H1 (cell line): ENCODE results near the gene TAF1L. TPM values are rescaled to one million over a fixed set of nuclear protein-coding genes. Genes with fewer than 3 reads are reported as not detected.

Source experiments
- CTCF ChIA-PET: fragments of 300-600 bp; sonication (Branson Sonifier 250); formaldehyde crosslinking; loops from one replicate; lab custom pipeline; 2021; ENCODE audit not compliant: partially characterized antibody; lab: Charles Lee
- POLR2A ChIA-PET: fragments of 300-600 bp; sonication (Branson Sonifier 250); formaldehyde crosslinking; loops from one replicate; lab custom pipeline; 2021; ENCODE audit warnings: inconsistent platforms; ENCODE audit not compliant: partially characterized antibody; lab: Charles Lee
- DNase-seq, 2 experiments: peaks; one replicate each; pipeline versions ENCODE4 v3.0.0 to v3.0.0-alpha.2; 2010 to 2022; ENCODE audit warnings: low spot score in 2 of 2, low read depth in 1 of 2, mixed read lengths in 1 of 2
- FAIRE-seq: peaks from 2 replicates; lab custom pipeline; 2011; peaks lifted over from hg19 to GRCh38; lab: Jason Lieb, UNC
- H2AFZ ChIP-seq: 2 replicates; pipeline ENCODE4 v1.8.1; 2012; ENCODE audit warnings: low read length, inconsistent platforms
- H2AK5ac ChIP-seq: 2 replicates; pipeline ENCODE4 v1.6.1; 2013; ENCODE audit warnings: low read depth, low read length
- H2BK120ac ChIP-seq: replicated peaks from 2 replicates; pipeline ENCODE3; 2013; ENCODE audit warnings: low read depth, low read length, inconsistent platforms
- H2BK12ac ChIP-seq: 2 replicates; pipeline ENCODE4 v1.6.1; 2013; ENCODE audit warnings: low read depth, low read length
- H2BK15ac ChIP-seq: 2 replicates; pipeline ENCODE4 v1.6.1; 2013; ENCODE audit warnings: low read length
- H2BK20ac ChIP-seq: 2 replicates; pipeline ENCODE4 v1.6.1; 2013; ENCODE audit warnings: low read length
- H2BK5ac ChIP-seq: 2 replicates; pipeline ENCODE4 v1.6.1; 2013; ENCODE audit warnings: low read depth, low read length
- H3K14ac ChIP-seq: 2 replicates; pipeline ENCODE4 v1.6.1; 2013; ENCODE audit warnings: inconsistent platforms; ENCODE audit not compliant: insufficient read length
- H3K18ac ChIP-seq: 2 replicates; pipeline ENCODE4 v1.6.1; 2013; ENCODE audit warnings: low read length; ENCODE audit errors: extremely low read depth
- H3K23ac ChIP-seq: 2 replicates; pipeline ENCODE4 v1.6.1; 2013; ENCODE audit warnings: inconsistent platforms; ENCODE audit not compliant: insufficient read length
- H3K23me2 ChIP-seq: 2 replicates; pipeline ENCODE4 v1.6.1; 2013; ENCODE audit warnings: low read depth, low read length
- H3K27ac ChIP-seq: 2 replicates; pipeline ENCODE4 v1.6.1; 2011; ENCODE audit warnings: low read depth, low read length, inconsistent platforms
- H3K27me3 ChIP-seq, 4 experiments: replicated peaks in 1 of 4; 1 replicate in 1 of 4; 2 replicates in 3 of 4; pipeline versions ENCODE4 v1.6.1 to v1.8.1; 2011 to 2013; ENCODE audit warnings: low read length in 3 of 4, mild to moderate bottlenecking in 3 of 4, inconsistent platforms in 2 of 4, mixed read lengths in 2 of 4, moderate library complexity in 1 of 4; ENCODE audit not compliant: control insufficient read depth in 3 of 4, insufficient read depth in 3 of 4; ENCODE audit errors: extremely low read depth in 1 of 4
- H3K36me3 ChIP-seq, 4 experiments: 2 replicates each; pipeline versions ENCODE4 v1.6.1 to v1.8.1; 2011 to 2013; ENCODE audit warnings: mild to moderate bottlenecking in 4 of 4, low read length in 3 of 4, moderate library complexity in 2 of 4, control low read depth in 1 of 4, inconsistent platforms in 1 of 4; ENCODE audit not compliant: insufficient read depth in 4 of 4, control insufficient read depth in 2 of 4
- H3K4ac ChIP-seq: replicated peaks from 2 replicates; pipeline ENCODE3; 2013; ENCODE audit warnings: low read length, low read depth, mixed read lengths, inconsistent platforms; ENCODE audit not compliant: insufficient read length
- H3K4me1 ChIP-seq, 4 experiments: replicated peaks in 1 of 4; 1 replicate in 1 of 4; 2 replicates in 3 of 4; pipeline versions ENCODE4 v1.6.1 to v1.8.1; 2011 to 2013; ENCODE audit warnings: low read length in 3 of 4, inconsistent platforms in 2 of 4, mixed read lengths in 1 of 4; ENCODE audit not compliant: insufficient read depth in 4 of 4, control insufficient read depth in 3 of 4
- H3K4me2 ChIP-seq, 2 experiments: 2 replicates each; pipeline versions ENCODE4 v1.6.1 to v1.8.1; 2011 to 2013; ENCODE audit warnings: low read depth in 2 of 2, low read length in 2 of 2, control low read depth in 1 of 2, inconsistent platforms in 1 of 2, mild to moderate bottlenecking in 1 of 2; ENCODE audit not compliant: insufficient read depth in 1 of 2
- H3K4me3 ChIP-seq, 4 experiments: fragments of 200-600, 300-600 bp in 1 of 4; sonication (generic), shearing (Covaris generic), sonication (Bioruptor Twin) in 1 of 4; 2 replicates each; pipeline versions ENCODE4 v1.5.1 to v1.8.1; 2011 to 2016; ENCODE audit warnings: low read length in 4 of 4, low read depth in 3 of 4, control low read depth in 2 of 4, inconsistent platforms in 2 of 4, mild to moderate bottlenecking in 2 of 4, mixed read lengths in 1 of 4, moderate library complexity in 1 of 4; ENCODE audit not compliant: insufficient read depth in 2 of 4; ENCODE audit errors: extremely low read depth in 1 of 4
- H3K56ac ChIP-seq: replicated peaks from 2 replicates; pipeline ENCODE3; 2013; ENCODE audit warnings: low read depth, mild to moderate bottlenecking, mixed read lengths, low read length, inconsistent platforms; ENCODE audit not compliant: insufficient read length
- H3K79me1 ChIP-seq: 2 replicates; pipeline ENCODE4 v1.6.1; 2013; ENCODE audit warnings: low read depth, low read length, control low read depth
- H3K79me2 ChIP-seq, 2 experiments: 2 replicates each; pipeline versions ENCODE4 v1.6.1 to v1.8.1; 2012 to 2013; ENCODE audit warnings: low read length in 2 of 2, mild to moderate bottlenecking in 2 of 2, inconsistent platforms in 1 of 2; ENCODE audit not compliant: insufficient read depth in 2 of 2, control insufficient read depth in 1 of 2
- H3K9ac ChIP-seq, 4 experiments: replicated peaks in 1 of 4; 1 replicate in 1 of 4; 2 replicates in 3 of 4; pipeline versions ENCODE4 v1.6.1 to v1.8.1; 2011 to 2013; ENCODE audit warnings: low read depth in 3 of 4, low read length in 3 of 4, control low read depth in 2 of 4, mild to moderate bottlenecking in 2 of 4, moderate library complexity in 2 of 4, inconsistent platforms in 1 of 4; ENCODE audit errors: extremely low read depth in 1 of 4
- H3K9me3 ChIP-seq, 2 experiments: 2 replicates each; pipeline versions ENCODE4 v1.6.1 to v1.8.1; 2012 to 2013; ENCODE audit warnings: mild to moderate bottlenecking in 2 of 2, moderate library complexity in 2 of 2, control low read depth in 1 of 2, inconsistent platforms in 1 of 2, low read depth in 1 of 2, low read length in 1 of 2, mixed read lengths in 1 of 2; ENCODE audit not compliant: insufficient read depth in 2 of 2
- H4K20me1 ChIP-seq, 2 experiments: replicated peaks in 1 of 2; 2 replicates each; pipeline versions ENCODE3 to v1.8.1; 2011 to 2013; ENCODE audit warnings: inconsistent platforms in 2 of 2, low read length in 2 of 2, mild to moderate bottlenecking in 1 of 2; ENCODE audit not compliant: insufficient read depth in 2 of 2, control insufficient read depth in 1 of 2
- H4K5ac ChIP-seq: 2 replicates; pipeline ENCODE4 v1.6.1; 2013; ENCODE audit warnings: low read length, low read depth, mixed read lengths, inconsistent platforms; ENCODE audit not compliant: insufficient read length
- H4K8ac ChIP-seq: 2 replicates; pipeline ENCODE4 v1.8.0; 2013; ENCODE audit warnings: mild to moderate bottlenecking, moderate library complexity, low read length, inconsistent platforms; ENCODE audit not compliant: insufficient read depth; ENCODE audit errors: extremely low read depth
- H4K91ac ChIP-seq: replicated peaks from 2 replicates; pipeline ENCODE3; 2013; ENCODE audit warnings: low read length, mixed read lengths, inconsistent platforms; ENCODE audit not compliant: insufficient read length
- BCL11A ChIP-seq, 2 experiments: IDR thresholded peaks; one replicate each; pipeline ENCODE4 v1.6.1; 2011; ENCODE audit warnings: low read depth in 2 of 2, low read length in 2 of 2, mild to moderate bottlenecking in 2 of 2
- BRCA1 ChIP-seq: IDR thresholded peaks from 2 replicates; pipeline ENCODE4 v1.6.1; 2012; ENCODE audit warnings: low read depth, low read length, improper control_type of control experiment
- JUN ChIP-seq: IDR thresholded peaks from 2 replicates; pipeline ENCODE4 v1.6.1; 2011; ENCODE audit warnings: low read depth, mild to moderate bottlenecking, improper control_type of control experiment, low read length
- POU5F1 ChIP-seq: IDR thresholded peaks from 2 replicates; pipeline ENCODE4 v1.6.1; 2011; ENCODE audit warnings: low read depth, mild to moderate bottlenecking, low read length, moderate library complexity
- TAF7 ChIP-seq: optimal IDR thresholded peaks from 2 replicates; pipeline ENCODE3; 2011; ENCODE audit warnings: low read depth, mild to moderate bottlenecking, inconsistent platforms, low read length, moderate library complexity, borderline replicate concordance
- YY1 ChIP-seq: IDR thresholded peaks from 2 replicates; pipeline ENCODE4 v1.6.1; 2011; ENCODE audit warnings: low read depth, mild to moderate bottlenecking, low read length
- WGBS, 2 experiments: shearing (Covaris generic) in 1 of 2; methylation state at CpG; one replicate each; pipeline versions ENCODE4 v1.1.6 to v1.1.7; 2013 to 2015; ENCODE audit warnings: low lambda C conversion rate in 2 of 2, mixed read lengths in 2 of 2, inconsistent platforms in 1 of 2, low coverage in 1 of 2, missing lambda C conversion rate in 1 of 2; ENCODE audit not compliant: insufficient replicate concordance in 2 of 2, insufficient coverage in 1 of 2, insufficient read length in 1 of 2; ENCODE audit errors: extremely low coverage in 1 of 2, missing lambda C conversion rate in 1 of 2; 5-methylcytosine and 5-hydroxymethylcytosine counted together
- polyA plus RNA-seq, 7 experiments: library from polyadenylated mRNA; depleted of rRNA in 3 of 7; stranded (reverse) in 5 of 7; unstranded in 2 of 7; fragments of >200 nt in 5 of 7; fragments of 200-250 nt in 2 of 7; gene quantifications; 1 replicate in 5 of 7; 2 replicates in 1 of 7; 4 replicates in 1 of 7; pipeline versions ENCODE4 v1.2.1 to v1.2.3, GENCODE V29; 2011 to 2013; ENCODE audit warnings: missing spikeins in 2 of 7, mixed read lengths in 2 of 7
- total RNA-seq: library from RNA; stranded (reverse); fragmentation: NEBNext Ultra II Directional; extraction: Animal tissue kit (Norgen Biotek cat#: 25700); gene quantifications from 2 replicates; pipeline ENCODE4 v1.2.1, GENCODE V29; 2021

The TAF1L gene
- total and polyA plus RNA-seq, 2 of the 8 experiments (the other 6 are each of a cell fraction or from before 2014, with no cell fraction given), result not detected

GRCh38 chr9:32647671-32648070, 12.2 kb upstream of the TAF1L start:
- 87% methylated on average over 2 of the region's 2 CpGs; no CpG with 5 or more reads in 1 of the 2 experiments for WGBS, 2 experiments
- ChIA-PET POLR2A (no interaction called here), CTCF (interaction anchor here (0.6 kb wide), 1 partner anchor 72 kb away, joined by 3 read pairs; no protein-coding TSS in a partner anchor)
- no peak overlapping the region for H2BK120ac ChIP-seq
- H3K27me3 ChIP-seq, result no peaks in the 10 kb centered on the region
- no peak overlapping the region for H3K23ac ChIP-seq
- no peak overlapping the region for H3K18ac ChIP-seq
- no peaks in the 10 kb centered on the region for H3K36me3 ChIP-seq
- H3K56ac ChIP-seq, result no peak overlapping the region
- no peak overlapping the region for H4K8ac ChIP-seq
- no peak overlapping the region for H4K5ac ChIP-seq
- TF ChIP-seq JUN, result no peak
- no peak for TF ChIP-seq POU5F1
- no peak for TF ChIP-seq YY1
- no peak for TF ChIP-seq BRCA1
- TF ChIP-seq TAF7, result no peak
- no peak for TF ChIP-seq BCL11A (IDR thresholded peaks at IDR 0.05; ENCODE audit: low read depth in 2 of 2, low read length in 2 of 2)
- TF ChIP-seq, all 59 proteins: peak for 0
- no peak overlapping the region for H3K4ac ChIP-seq
- H3K27ac ChIP-seq, result no peak overlapping the region
- H2BK5ac ChIP-seq, result no peak overlapping the region
- H3K9me3 ChIP-seq, result no peaks in the 10 kb centered on the region; a peak in 1 of 4 replicates
- no peak overlapping the region for H2BK15ac ChIP-seq
- H3K4me2 ChIP-seq, result no peak overlapping the region
- H3K4me1 ChIP-seq, result no peaks in the 10 kb centered on the region
- H3K79me2 ChIP-seq, result no peaks in the 10 kb centered on the region
- H3K9ac ChIP-seq, result no peak overlapping the region
- no peak overlapping the region for H4K91ac ChIP-seq
- H2AK5ac ChIP-seq, result no peak overlapping the region
- H2AFZ ChIP-seq, result no peak overlapping the region
- H2BK20ac ChIP-seq, result no peak overlapping the region
- no peak overlapping the region for H3K14ac ChIP-seq
- DNase-seq, result no peak
- H3K79me1 ChIP-seq, result no peaks in the 10 kb centered on the region
- no peak overlapping the region for H3K4me3 ChIP-seq
- no peak overlapping the region for H2BK12ac ChIP-seq
- no peak for FAIRE-seq
- no peaks in the 10 kb centered on the region for H3K23me2 ChIP-seq
- no peaks in the 10 kb centered on the region for H4K20me1 ChIP-seq
